HPDE6-E6E7 (cell line): ENCODE data around the gene IPO11.
"Not testable (repeated sequence)": the region's sequence is repeated elsewhere in the genome, so short reads cannot be mapped to it uniquely, and the experiment has no call there.

ENCODE experiments used
- DNase-seq: peaks from one replicate; pipeline ENCODE4 v3.0.0; 2011; ENCODE audit warnings: missing footprints; ENCODE audit errors: extremely low spot score

The IPO11 gene

DNA sequence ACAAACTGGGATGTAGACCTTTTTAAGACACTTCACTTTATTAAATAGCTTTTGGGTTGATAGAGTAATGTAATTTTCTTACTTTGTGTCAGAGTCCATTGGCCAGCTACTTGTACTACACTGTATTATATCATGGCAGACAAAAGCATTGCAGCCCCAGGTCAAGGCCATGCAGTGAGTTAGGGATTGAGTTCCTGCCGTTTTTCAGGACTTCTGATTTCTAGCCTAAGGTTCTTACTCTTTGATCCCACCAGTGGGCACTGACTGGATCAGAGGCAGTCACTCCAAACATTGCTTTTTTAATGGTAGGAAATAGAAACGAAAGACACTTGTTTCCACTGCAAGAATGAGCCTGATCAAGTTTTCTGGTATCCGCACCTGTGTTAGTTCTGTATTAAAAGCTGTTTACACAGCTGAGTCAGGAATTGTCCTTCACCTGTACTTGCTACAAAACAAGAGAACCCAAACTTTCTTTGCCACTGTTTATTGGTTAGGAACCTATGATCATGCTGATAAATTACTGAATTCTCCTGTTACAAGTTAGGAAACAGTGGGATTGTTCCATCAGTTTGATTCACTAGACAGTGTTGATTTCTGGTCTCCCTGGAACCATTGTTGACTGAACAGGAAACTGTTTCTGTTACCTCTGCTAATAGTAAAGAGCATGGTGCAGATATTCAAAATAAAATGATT lies 188.1 kb downstream of the IPO11 start:
- no peak for DNase-seq

DNA sequence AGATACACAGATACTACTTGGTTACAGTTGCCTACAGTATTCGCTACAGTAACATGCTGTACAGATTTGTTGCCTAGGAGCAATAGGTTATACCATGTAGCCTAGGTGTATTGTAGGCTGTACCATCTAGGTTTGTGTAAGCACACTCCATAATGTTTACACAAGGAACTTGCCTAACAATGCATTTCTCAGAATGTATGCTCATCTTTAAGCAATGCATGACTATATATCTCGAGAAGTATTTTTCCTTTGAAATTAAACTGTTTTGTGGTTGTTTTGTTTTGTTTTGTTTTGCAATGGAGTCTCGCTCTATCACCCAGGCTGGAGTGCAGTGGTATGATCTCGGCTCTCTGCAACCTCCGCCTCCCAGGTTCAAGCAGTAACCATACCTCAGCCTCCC lies 191.4 kb downstream of the IPO11 start:
- no peak for DNase-seq

DNA sequence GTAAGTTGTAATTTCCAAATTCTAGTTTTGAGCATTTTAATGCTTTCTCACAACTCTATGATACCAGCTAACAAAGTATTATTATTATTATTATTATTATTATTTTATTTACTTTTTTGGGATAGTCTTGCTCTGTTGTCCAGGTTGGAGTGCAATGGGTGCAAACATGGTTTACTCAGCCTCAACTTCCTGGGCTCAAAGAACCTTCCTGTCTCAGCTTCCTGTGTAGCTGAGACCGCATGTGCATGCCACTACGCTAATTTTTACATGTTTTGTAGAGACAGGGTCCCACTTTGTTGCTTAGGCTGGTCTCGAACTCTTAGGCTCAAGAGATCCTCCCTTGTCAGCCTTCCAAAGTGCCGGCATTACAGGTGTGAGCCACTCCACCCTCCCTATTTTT lies 193.1 kb downstream of the IPO11 start:
- DNase-seq, result no peak

DNA sequence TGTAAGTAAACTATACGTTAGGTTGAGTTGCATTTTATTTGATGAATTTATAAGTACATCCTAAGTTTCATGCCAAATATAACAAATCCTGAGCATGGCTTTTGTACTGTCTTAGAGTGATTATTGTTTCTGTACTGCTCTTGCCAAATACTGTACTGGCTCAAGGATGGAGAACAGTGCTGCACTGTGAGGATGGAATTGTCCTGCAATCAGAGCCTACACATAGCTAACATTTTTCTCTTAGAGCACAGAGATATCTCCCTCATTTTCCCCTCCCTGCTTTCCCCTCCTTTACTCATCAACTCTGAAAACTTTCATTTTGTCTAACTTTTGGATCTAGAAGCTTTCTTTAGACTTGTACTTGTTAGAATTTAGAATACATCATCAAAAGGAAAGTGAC lies 194.3 kb downstream of the IPO11 start:
- no peak for DNase-seq

DNA sequence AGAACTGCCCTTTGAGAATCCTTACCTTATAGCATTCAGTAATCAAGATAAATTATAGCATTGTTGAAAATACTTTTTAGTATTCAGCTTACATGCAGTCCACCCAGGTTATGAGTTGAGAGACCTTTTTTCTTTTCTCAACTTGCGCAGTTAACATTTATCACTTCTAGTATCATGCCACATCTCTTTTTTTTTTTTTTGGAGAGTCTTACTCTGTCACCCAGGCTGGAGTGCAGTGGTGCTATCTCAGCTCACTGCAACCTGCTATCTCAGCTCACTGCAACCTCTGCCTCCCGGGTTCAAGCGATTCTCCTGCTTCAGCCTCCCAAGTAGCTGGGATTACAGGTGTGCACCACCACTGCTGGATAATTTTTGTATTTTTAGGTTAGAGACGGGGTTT lies 195.1 kb downstream of the IPO11 start:
- no peak for DNase-seq

DNA sequence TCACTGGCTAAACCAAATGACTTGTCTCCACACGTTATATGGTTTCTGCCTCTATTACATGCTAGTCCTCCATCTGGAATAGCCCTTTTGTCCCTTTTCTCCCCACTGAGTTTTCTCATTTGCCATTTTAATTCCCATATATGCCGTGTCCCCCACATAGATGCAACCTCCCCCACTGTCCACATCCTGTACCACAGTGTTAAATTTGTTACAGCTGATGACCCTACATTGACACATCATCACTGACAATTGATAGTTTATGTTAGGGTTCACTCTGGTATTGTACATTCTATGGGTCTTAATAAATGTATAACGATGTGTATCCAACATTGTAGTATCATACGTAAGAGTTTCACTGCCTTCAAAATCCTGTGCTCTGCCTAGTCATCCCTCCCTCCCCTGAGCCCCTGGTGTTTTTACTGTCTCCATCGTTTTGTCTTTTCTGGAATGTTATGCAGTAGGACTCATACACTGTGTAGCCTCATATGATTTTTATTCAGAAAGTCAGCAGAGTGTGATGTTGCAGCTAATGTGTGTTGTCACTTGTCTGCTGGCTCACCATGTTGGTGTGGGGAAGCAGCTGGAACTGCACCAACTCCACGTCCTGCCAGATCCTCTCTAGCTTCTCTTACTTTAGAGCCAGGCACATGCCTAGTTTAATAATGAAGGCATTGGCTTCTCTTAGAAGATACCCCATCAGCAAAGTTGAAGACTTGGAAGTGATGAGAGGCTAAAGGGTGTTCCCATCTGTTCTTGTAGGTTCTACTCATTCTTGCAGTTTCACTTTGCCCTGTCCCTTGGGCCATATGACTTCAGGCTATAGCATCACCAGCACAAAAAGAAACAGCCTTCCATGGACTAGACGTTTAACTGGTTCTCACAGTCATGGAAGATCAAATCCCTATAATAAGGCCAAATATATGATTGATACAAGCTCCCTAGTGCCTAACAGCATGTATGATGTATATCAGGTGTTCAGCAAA lies 196.3 kb downstream of the IPO11 start:
- no peak for DNase-seq

DNA sequence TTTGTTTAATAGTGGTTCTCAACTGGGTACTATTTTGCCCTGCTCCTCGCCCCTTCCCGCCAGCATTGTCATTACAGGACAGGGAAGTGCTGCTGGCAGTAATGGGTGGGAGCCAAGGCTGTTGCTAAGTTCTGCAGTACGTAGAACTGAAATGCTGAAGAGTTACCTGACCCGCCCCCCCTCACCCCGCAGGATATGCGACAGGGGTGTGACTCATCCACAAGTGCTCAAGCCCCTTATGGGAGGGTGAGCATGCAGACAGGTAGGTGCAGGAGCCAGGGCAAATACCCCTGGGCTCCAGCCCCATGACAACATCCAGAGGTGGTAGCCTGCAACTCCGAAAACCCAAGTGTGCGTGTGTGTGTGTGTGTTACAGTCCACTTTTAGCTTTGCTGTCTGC lies 201.8 kb downstream of the IPO11 start:
- no peak for DNase-seq

DNA sequence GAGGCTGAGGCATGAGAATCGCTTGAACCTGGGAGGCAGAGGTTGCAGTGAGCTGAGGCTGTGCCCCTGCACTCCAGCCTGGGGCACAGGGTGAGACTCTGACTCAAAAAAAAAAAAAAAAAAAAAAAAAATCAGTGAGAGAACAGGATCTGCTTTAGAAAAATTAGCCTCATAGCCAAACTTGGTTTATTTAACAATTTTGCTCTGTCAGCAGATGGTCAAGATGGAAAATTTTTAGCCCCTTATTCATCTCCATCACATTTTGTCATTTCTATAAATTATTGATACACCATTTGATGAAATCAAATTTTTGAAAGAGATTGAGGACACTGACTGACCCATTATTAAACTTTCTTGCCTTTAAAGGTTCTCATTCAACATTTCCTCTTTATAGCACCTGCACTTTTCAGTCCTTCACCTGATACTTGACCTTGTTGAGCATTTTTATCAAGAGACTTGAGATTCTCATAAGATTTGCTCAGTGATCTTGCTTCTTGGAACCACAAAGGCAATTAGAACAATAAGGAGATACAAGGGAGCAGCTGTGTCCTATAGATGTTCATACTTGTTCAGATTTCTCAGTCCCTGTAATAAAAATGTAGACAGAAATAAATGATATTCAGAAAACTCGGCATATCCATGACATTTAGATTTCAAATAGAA lies 204.2 kb downstream of the IPO11 start:
- DNase-seq, result no peak

DNA sequence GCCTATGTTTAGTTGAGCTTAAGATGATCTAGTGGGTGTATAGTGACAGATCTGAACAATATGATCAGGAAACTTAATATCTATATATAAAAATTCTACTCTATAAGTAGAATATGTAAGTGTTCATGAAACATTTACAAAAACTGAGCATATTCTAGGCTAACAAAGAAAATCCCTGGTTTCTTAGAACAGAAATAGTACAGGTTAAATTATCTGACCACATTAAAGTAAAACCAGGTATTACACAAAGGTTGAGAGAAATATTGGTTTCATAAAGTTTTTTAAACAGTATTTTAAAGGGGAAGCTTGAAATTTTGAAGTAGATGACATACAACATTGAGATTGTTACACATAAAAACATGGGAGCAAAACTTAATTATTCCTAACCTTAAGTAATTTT lies 205.4 kb downstream of the IPO11 start:
- no peak for DNase-seq

DNA sequence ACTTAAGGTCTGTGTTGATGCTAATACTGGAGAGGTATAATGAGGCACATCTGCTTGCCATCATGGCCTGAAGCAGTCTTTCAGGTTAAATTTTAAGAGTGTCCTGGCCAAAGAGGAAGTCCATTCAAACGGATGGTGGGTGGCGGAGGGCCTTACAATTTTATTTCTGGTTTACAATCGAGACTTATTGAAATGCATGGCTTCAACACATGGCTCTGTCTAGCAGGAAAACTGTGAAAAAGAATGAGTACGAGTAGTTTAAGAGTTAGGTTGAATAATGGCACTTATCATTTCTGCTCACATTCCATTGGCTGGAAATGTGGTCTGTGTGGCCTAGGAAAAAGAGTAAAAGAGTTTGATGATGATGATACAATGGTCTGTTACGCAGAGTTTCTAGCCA lies 208.2 kb downstream of the IPO11 start:
- DNase-seq, result no peak

DNA sequence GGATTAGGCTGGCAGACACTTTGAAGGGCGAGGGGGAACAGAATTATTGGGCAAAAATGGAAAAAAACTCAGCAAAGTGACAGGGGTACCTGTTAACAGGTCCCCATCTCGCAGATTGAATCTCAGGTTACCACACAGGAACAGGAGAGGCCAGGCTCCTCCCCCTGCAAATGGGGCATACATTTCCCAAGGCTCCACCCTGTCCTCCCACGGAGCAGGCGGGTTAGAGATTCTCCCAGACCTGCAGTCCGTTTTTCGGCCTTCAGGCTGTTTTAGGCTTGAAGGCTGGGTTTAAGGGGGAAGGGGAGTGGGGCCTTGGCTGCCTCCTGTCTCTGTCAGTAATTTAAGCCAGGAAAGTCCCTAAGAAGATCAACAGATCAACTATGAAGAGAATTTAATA lies 208.7 kb downstream of the IPO11 start:
- no peak for DNase-seq

DNA sequence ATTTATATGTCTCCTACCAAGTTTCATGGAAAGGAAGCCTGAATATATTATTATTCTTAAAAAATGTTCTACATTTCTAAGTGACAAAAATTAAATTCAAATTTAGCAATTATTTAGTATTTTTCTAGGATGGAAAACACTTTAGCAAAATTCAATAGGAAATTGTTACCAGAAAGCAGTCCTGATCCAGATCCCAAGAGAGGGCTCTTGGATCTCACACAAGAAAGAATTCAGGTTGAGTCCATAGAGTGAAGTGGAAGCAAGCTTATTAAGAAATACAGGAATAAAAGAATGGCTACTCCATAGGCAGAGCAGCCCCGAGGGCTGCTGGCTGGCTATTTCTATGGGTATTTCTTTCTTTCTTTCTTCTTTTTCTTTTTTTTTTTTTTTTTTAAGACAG lies 210.7 kb downstream of the IPO11 start:
- DNase-seq, result no peak

DNA sequence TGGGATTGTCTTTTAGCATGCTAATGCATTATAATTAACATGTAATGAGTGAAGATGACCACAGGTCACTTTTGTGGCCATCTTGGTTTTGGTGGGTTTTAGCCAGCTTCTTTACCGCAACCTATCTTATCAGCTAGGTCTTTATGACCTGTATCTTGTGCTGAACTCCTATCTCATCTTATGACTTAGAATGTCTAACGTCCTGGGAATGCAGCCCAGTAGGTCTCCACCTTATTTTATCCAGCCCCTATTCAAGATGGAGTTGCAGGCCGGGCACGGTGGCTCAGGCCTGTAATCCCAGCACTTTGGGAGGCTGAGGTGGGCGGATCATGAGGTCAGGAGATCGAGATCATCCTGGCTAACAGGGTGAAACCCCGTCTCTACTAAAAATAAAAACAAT lies 211.9 kb downstream of the IPO11 start:
- not testable (repeated sequence) for DNase-seq

DNA sequence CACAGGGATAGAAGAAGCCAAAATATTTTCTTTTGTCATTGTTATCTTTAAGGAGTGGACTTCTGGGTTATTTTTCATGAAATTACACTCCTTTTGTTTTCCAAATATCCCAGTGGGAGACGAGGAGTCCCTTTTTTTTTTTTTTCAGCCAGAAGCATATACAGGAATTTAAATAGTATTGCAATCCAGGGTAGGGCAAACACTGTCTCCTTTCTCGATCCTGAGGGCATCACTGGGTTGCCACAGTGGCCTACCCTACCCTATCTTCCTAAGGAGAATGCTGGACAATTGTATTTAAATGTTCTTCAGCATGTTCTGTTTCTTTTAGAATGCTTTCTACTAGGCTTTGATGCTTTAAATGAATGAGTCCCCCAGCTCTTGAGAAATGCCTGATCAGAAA lies 214.0 kb downstream of the IPO11 start:
- no peak for DNase-seq

DNA sequence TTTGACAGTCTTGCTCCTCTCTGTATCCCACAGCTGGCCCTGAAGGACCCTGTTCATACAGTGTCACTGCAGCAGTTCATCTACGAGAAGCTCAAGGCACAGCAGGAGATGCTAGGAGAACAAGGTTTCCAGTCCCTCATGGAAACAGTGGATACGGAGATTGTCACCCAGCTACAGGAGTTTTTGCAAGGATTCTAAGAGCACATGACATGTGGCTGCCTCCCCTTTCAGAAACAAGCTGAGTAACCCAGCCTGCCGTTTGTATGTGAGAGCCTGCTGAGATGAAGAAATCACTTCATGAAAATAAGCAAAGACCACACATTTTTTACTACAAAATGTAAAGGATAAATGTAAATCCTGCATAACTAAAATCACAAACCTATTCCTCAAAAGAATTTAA lies 214.6 kb downstream of the IPO11 start:
- DNase-seq, result no peak

DNA sequence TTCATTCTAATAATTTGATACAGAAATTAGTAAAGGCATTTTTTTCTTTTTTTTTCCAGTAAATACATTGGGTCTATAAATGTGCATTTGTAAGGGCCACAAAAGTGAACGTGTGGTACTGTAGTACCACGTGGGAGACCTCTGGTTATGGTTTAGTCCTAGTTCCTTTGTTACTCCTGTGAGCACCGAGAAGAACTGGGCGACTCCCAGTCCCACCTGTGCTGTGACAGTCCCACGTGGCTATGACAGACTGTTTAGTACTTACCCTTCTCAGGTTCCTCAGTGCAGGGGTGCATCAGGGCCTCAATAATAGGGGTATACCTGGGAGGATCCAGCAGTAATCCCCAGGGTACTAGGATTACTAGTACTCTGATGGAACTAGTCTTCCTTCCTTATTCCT lies 215.3 kb downstream of the IPO11 start:
- no peak for DNase-seq

DNA sequence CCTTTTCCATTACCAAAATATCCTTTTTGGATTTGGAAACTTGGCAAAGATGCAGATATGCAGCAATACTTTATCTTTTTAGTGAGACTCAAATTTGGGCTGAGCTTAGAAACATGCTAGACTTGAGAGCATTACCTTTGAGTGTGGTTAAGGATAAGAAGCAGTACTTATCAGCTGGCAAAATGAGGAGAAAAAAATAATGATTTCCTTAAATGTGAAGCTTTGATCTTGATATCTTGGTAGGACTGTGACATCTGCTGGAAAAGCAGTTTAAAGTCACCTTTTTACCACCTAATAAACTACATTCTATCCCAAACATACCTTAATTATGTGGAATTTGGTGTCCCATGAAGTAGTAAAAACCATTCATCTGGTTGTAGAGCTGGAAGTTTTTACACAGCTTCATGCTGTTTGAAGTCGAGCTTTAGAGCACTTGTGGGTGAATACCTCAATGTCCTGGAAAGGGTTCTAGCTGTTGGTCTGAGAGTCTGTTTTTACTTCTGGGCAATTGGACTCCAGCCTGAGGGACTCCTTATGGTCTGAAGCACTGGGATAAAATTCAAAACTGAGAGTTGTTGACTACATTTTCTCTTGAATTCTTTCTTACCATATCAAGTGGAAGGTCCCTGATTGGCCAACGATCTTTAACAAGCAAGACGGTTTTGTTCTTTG lies 219.5 kb downstream of the IPO11 start:
- no peak for DNase-seq

DNA sequence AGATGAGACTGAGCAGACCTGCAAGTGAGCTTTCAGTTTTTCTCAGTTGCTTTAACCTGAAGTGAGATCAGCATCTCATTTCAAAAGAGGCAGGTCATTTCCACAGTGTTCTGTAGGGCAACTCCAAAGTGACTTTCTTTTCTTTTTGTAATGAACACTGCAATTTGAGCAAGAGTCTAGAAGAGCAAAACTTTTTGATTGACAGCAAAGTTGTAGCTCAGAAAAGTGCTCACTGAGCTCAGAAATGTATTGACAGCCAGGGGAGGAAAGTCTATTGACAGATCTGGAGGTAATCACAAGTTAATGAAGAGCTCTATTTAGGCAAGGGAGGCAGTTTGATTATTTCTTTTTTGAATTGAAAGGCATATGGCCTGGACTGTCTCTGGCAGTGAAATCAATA lies 220.7 kb downstream of the IPO11 start:
- DNase-seq, result no peak

DNA sequence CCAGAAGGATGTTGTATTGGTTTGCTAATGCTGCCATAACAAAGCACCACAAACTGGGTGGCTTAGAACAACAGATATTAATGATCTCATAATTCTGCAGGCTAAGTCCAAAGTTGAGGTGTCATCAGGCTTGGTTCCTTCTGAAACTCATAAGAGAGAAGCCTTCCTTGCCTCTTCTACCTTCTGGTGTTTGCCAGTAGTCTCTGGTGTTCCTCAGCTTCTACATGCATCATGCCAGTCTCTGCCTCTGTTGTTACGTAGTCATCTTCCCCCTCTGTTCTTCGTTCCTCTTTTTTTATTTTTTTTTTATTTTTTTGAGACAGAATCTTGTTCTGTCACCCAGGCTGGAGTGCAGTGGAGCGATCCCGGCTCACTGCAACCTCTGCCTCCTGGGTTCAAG lies 227.9 kb downstream of the IPO11 start:
- no peak for DNase-seq

DNA sequence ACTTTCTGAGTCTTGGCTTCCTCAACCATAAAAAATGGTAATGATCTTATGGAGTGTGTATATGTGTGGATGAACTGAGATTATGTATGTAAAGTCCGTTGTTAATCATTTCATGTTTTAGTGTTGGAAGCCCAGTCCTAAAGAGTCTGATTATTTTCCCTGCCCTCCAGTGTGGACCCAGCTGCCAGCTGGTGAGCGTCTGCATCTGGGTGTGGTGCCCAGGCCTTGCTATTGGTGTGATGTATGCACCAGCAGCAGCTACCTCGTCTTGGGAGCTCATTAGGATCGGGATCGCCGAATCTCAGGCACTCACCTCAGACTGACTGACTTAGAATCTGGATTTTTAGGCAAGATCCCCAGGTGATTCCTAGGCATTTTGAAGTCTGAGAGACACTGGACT lies 229.9 kb downstream of the IPO11 start:
- DNase-seq, result no peak

DNA sequence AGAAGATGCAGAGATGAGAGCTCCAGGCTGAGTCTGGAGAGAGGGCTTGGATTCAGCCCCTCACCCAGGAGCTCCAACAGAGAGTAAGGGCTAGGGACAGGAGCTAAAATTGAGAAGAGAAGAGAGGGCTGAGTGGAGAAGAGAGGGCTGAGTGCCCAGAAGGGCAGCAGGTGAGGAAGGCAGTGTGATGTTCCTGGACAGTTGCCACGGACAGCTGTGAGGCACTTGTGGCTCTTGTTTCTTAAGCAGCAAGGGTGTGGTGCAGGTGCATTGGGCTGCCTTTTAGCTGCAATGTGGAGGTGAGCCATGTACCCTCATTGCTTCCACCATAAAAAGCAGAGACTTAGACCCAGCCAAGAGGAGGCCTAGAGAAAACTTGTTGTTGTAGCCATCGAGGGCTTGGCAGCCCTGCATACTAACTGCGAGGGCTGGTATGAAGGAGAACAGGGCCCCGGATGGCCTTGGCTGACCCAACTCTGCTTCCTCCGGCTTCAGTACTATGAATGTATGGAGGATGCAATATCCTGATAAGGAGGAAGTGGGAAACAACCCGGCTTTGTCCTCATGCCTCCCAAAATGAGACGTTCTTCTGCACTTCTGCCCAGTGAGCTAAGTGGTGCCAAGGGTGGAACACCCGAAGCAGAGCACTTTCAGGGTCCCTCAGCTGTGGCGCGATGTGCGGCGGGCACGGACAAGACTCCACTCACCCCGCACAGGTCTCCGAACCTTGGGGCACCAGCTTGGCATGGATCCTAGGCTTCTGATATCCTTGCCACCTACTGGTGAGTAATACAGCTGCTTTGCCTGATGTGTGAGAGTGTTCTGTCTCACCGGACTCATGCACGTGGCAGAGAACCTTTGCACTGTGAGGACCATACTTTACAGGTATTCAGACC lies 231.2 kb downstream of the IPO11 start:
- DNase-seq, result no peak
